K562 (cell line): ENCODE data around the gene KCNQ2.

Experiments
- POLR2H ChIP-seq: IDR thresholded peaks from 2 replicates; pipeline ENCODE4 v1.6.1; 2016; ENCODE audit warnings: missing genetic modification characterization, low read depth, mild to moderate bottlenecking, control low read depth, missing compliant biosample characterization, moderate library complexity
- SP1 ChIP-seq: sonication (generic); formaldehyde crosslinking; IDR thresholded peaks from 2 replicates; pipeline ENCODE4 v1.8.1; 2022; ENCODE audit warnings: mild to moderate bottlenecking, missing genetic modification reagents
- ZNF764 ChIP-seq: fragments of 250-450 bp; sonication (Bioruptor Pico); IDR thresholded peaks from 2 replicates; pipeline ENCODE4 v1.4.0; 2020; ENCODE audit warnings: low read depth, mild to moderate bottlenecking, moderate library complexity

DNA sequence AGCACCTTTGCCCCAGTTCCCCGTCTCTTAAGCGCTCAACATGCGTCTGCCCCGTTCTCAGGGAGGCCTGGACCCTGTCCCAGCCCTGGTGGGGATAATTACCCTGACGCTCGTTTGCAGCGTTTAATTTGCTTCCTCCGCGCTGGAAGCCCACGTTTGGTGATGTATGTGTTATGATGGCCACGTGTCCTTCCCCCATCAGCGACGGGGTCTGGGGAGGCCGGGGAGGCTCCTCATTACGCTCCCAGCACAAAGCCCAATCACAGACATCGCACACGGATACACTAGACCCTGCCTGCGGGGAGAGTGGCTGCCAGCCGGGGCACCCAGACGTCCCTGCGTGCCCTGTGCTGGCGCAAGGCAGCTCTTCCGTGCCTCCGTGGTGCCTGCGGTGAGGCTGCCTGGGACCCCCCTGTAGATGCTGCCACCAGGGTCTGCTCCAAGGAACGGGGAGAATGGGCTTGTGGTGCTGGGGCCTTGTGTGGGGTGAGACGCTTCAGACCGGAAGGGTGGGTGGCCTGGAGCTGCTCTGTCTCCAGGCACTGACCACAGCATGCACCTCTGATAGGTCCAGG lies 101.1 kb downstream of the KCNQ2 start:
- TF ChIP-seq POLR2H (tag) = no peak
- TF ChIP-seq ZNF764 = no peak
- TF ChIP-seq SP1 (CRISPR knock-in tag) = no peak
